H9 (cell line): ENCODE data around the gene ARHGAP27. TPM values are rescaled to one million over a fixed set of nuclear protein-coding genes. Genes with fewer than 3 reads are reported as not detected.
"Not testable (repeated sequence)": the region's sequence is repeated elsewhere in the genome, so short reads cannot be mapped to it uniquely, and the experiment has no call there.

Experiments
- DNase-seq: peaks from one replicate; pipeline ENCODE4 v3.0.0-alpha.2; 2017
- H2AFZ ChIP-seq: one replicate; pipeline ENCODE4 v1.6.1; 2013; ENCODE audit warnings: mild to moderate bottlenecking, low read length, control low read depth, moderate library complexity
- H2AK5ac ChIP-seq: 2 replicates; pipeline ENCODE4 v1.6.1; 2013; ENCODE audit warnings: low read length, control low read depth, mixed read lengths; ENCODE audit not compliant: insufficient read length
- H2BK120ac ChIP-seq: one replicate; pipeline ENCODE4 v1.6.1; 2013; ENCODE audit warnings: low read depth, mild to moderate bottlenecking, low read length, control low read depth, inconsistent platforms; ENCODE audit not compliant: poor library complexity, severe bottlenecking
- H2BK12ac ChIP-seq: 2 replicates; pipeline ENCODE4 v1.6.1; 2013; ENCODE audit warnings: low read length, control low read depth, mixed read lengths, low read depth; ENCODE audit not compliant: insufficient read length
- H2BK15ac ChIP-seq: 2 replicates; pipeline ENCODE4 v1.6.1; 2013; ENCODE audit warnings: low read depth, low read length, control low read depth
- H2BK20ac ChIP-seq: one replicate; pipeline ENCODE4 v1.6.1; 2013; ENCODE audit warnings: low read depth, mild to moderate bottlenecking, low read length, control low read depth, inconsistent platforms; ENCODE audit not compliant: poor library complexity, severe bottlenecking
- H2BK5ac ChIP-seq: 2 replicates; pipeline ENCODE4 v1.6.1; 2013; ENCODE audit warnings: low read length, control low read depth, mixed read lengths; ENCODE audit not compliant: insufficient read length
- H3K14ac ChIP-seq: 2 replicates; pipeline ENCODE4 v1.6.1; 2013; ENCODE audit warnings: low read length, control low read depth; ENCODE audit not compliant: insufficient read depth
- H3K18ac ChIP-seq: 2 replicates; pipeline ENCODE4 v1.6.1; 2013; ENCODE audit warnings: low read depth, mild to moderate bottlenecking, mixed read lengths, low read length, control low read depth; ENCODE audit not compliant: insufficient read length
- H3K23ac ChIP-seq: 2 replicates; pipeline ENCODE4 v1.6.1; 2013; ENCODE audit warnings: low read length, control low read depth, mixed read lengths, low read depth; ENCODE audit not compliant: insufficient read length
- H3K23me2 ChIP-seq: 2 replicates; pipeline ENCODE4 v1.6.1; 2013; ENCODE audit warnings: low read depth, mild to moderate bottlenecking, mixed read lengths, low read length, control low read depth; ENCODE audit not compliant: insufficient read length, poor library complexity, severe bottlenecking
- H3K27ac ChIP-seq: 2 replicates; pipeline ENCODE4 v1.5.1; 2013; ENCODE audit warnings: low read length, control low read depth, mixed read lengths, low read depth; ENCODE audit not compliant: insufficient read length
- H3K27me3 ChIP-seq: 2 replicates; pipeline ENCODE4 v1.6.1; 2013; ENCODE audit warnings: low read length, control low read depth, inconsistent platforms; ENCODE audit not compliant: insufficient read depth
- H3K4ac ChIP-seq: 2 replicates; pipeline ENCODE4 v1.6.1; 2013; ENCODE audit warnings: low read depth, mild to moderate bottlenecking, control low read depth, inconsistent platforms, low read length, moderate library complexity
- H3K4me1 ChIP-seq: 2 replicates; pipeline ENCODE4 v1.6.1; 2013; ENCODE audit warnings: low read length, control low read depth, inconsistent platforms; ENCODE audit not compliant: insufficient read depth
- H3K4me2 ChIP-seq: 2 replicates; pipeline ENCODE4 v1.6.1; 2013; ENCODE audit warnings: low read length, control low read depth, mixed read lengths; ENCODE audit not compliant: insufficient read length, insufficient read depth
- H3K56ac ChIP-seq: 2 replicates; pipeline ENCODE4 v1.6.1; 2013; ENCODE audit warnings: low read depth, mild to moderate bottlenecking, mixed read lengths, low read length, control low read depth; ENCODE audit not compliant: insufficient read length
- H3K79me1 ChIP-seq: 2 replicates; pipeline ENCODE4 v1.6.1; 2013; ENCODE audit warnings: low read depth, mild to moderate bottlenecking, moderate library complexity, low read length, control low read depth, inconsistent platforms; ENCODE audit not compliant: insufficient read depth, poor library complexity, severe bottlenecking
- H3K79me2 ChIP-seq: 2 replicates; pipeline ENCODE4 v1.6.1; 2013; ENCODE audit warnings: low read length, control low read depth, inconsistent platforms; ENCODE audit not compliant: insufficient read depth
- H3K9ac ChIP-seq: 2 replicates; pipeline ENCODE4 v1.6.1; 2013; ENCODE audit warnings: low read length, control low read depth, mixed read lengths; ENCODE audit not compliant: insufficient read length; ENCODE audit errors: extremely low read depth
- H3K9me3 ChIP-seq: one replicate; pipeline ENCODE4 v1.6.1; 2013; ENCODE audit warnings: low read depth, low read length, inconsistent platforms; ENCODE audit not compliant: control insufficient read depth
- H3T11ph ChIP-seq: one replicate; pipeline ENCODE4 v1.6.1; 2013; ENCODE audit warnings: mild to moderate bottlenecking, low read length, control low read depth, inconsistent platforms
- H4K20me1 ChIP-seq: one replicate; pipeline ENCODE4 v1.6.1; 2013; ENCODE audit not compliant: control insufficient read depth, insufficient read length, insufficient read depth
- H4K5ac ChIP-seq: 2 replicates; pipeline ENCODE4 v1.6.1; 2013; ENCODE audit warnings: low read depth, mild to moderate bottlenecking, mixed read lengths, low read length, control low read depth; ENCODE audit not compliant: insufficient read length
- H4K8ac ChIP-seq: replicated peaks from 2 replicates; pipeline ENCODE4 v1.6.1; 2013; ENCODE audit warnings: low read length, control low read depth, mixed read lengths, low read depth; ENCODE audit not compliant: insufficient read length
- H4K91ac ChIP-seq: 2 replicates; pipeline ENCODE4 v1.6.1; 2013; ENCODE audit warnings: low read depth, mild to moderate bottlenecking, moderate library complexity, mixed read lengths, low read length, control low read depth; ENCODE audit not compliant: insufficient read length
- H3K27ac Mint-ChIP-seq, 3 experiments: 2 replicates in 2 of 3; 3 replicates in 1 of 3; pipeline ENCODE4 v1.8.0; 2020 to 2021; ENCODE audit warnings: mixed read lengths in 3 of 3, mild to moderate bottlenecking in 1 of 3, moderate library complexity in 1 of 3
- H3K27me3 Mint-ChIP-seq: 2 replicates; pipeline ENCODE4 v1.8.0; 2021; ENCODE audit warnings: low read depth, mild to moderate bottlenecking, moderate library complexity, mixed read lengths
- H3K36me3 Mint-ChIP-seq, 3 experiments: 2 replicates in 2 of 3; 3 replicates in 1 of 3; pipeline ENCODE4 v1.8.0; 2020 to 2021; ENCODE audit warnings: low read depth in 3 of 3, mixed read lengths in 3 of 3; ENCODE audit not compliant: insufficient read depth in 1 of 3
- H3K4me1 Mint-ChIP-seq, 2 experiments: 2 replicates each; pipeline ENCODE4 v1.8.0; 2020; ENCODE audit warnings: mixed read lengths in 2 of 2
- H3K4me3 Mint-ChIP-seq, 2 experiments: 2 replicates in 1 of 2; 3 replicates in 1 of 2; pipeline ENCODE4 v1.8.0; 2020 to 2021; ENCODE audit warnings: mild to moderate bottlenecking in 2 of 2, mixed read lengths in 2 of 2, moderate library complexity in 1 of 2
- H3K9me3 Mint-ChIP-seq, 2 experiments: 2 replicates in 1 of 2; 3 replicates in 1 of 2; pipeline ENCODE4 v1.8.0; 2020; ENCODE audit warnings: mild to moderate bottlenecking in 2 of 2, mixed read lengths in 2 of 2, moderate library complexity in 1 of 2
- WGBS: extraction: QIAGEN DNeasy Blood & Tissue Kit; methylation state at CpG from one replicate; pipeline ENCODE4 v1.1.7; 2013; ENCODE audit warnings: missing lambda C conversion rate, low lambda C conversion rate, mixed read lengths; ENCODE audit not compliant: insufficient read length; ENCODE audit errors: extremely low coverage; 5-methylcytosine and 5-hydroxymethylcytosine counted together
- total RNA-seq: library from RNA; stranded (reverse); gene quantifications from 2 replicates; pipeline ENCODE4 v1.2.1, GENCODE V29; 2021

ARHGAP27 gene
- total RNA-seq, 1 experiment from 2014 or later: 9.9 TPM

GRCh38 chr17:45452329-45453224 lies 19.9 kb upstream of the ARHGAP27 start:
- H2AFZ ChIP-seq, H3K4me3 Mint-ChIP-seq, H4K91ac ChIP-seq, H3K27me3 ChIP-seq, H4K5ac ChIP-seq, H3K4ac ChIP-seq, H3K14ac ChIP-seq, H3K9me3 Mint-ChIP-seq, H3K9ac ChIP-seq, H3K9me3 ChIP-seq, H3K4me2 ChIP-seq, H2BK20ac ChIP-seq, H3K27ac ChIP-seq, H2BK5ac ChIP-seq, H3T11ph ChIP-seq, H3K23ac ChIP-seq, H3K56ac ChIP-seq, H3K79me2 ChIP-seq, H3K36me3 Mint-ChIP-seq, H3K18ac ChIP-seq, H3K79me1 ChIP-seq, H2BK120ac ChIP-seq, H3K4me1 Mint-ChIP-seq, H3K4me1 ChIP-seq, H4K20me1 ChIP-seq, H3K27ac Mint-ChIP-seq, H2BK12ac ChIP-seq, H4K8ac ChIP-seq, H3K23me2 ChIP-seq, H3K27me3 Mint-ChIP-seq, DNase-seq, H2BK15ac ChIP-seq, H2AK5ac ChIP-seq: not testable (repeated sequence)
- no CpG with 5 or more reads among the region's 9 CpGs for WGBS

- H3K27me3 Mint-ChIP-seq, H2BK12ac ChIP-seq, H3K36me3 Mint-ChIP-seq, H2BK15ac ChIP-seq, H3K9ac ChIP-seq, H4K8ac ChIP-seq, H3T11ph ChIP-seq, H2BK20ac ChIP-seq, H2AFZ ChIP-seq, H3K4me3 Mint-ChIP-seq, H3K56ac ChIP-seq, H3K27me3 ChIP-seq, H3K9me3 ChIP-seq, H3K27ac Mint-ChIP-seq, H2BK5ac ChIP-seq, H4K20me1 ChIP-seq, H3K79me2 ChIP-seq, H4K91ac ChIP-seq, H3K23me2 ChIP-seq, H3K4ac ChIP-seq, H2BK120ac ChIP-seq, H3K14ac ChIP-seq, H3K4me1 ChIP-seq, H3K18ac ChIP-seq, DNase-seq, H3K23ac ChIP-seq, H3K79me1 ChIP-seq, H3K4me2 ChIP-seq, H4K5ac ChIP-seq, H2AK5ac ChIP-seq, H3K27ac ChIP-seq, H3K9me3 Mint-ChIP-seq, H3K4me1 Mint-ChIP-seq: not testable (repeated sequence)
- no CpG with 5 or more reads among the region's 10 CpGs for WGBS
Observed at GRCh38 chr17:45451660-45452059, 19.0 kb upstream of the ARHGAP27 start.
